Stimulated activated CD4-positive, alpha-beta T cell treated with anti-CD3 and anti-CD28 coated beads, Interleukin-12 subunit alpha, Interleukin-12 subunit beta, amount 100 ng/mL, for 24 hours (primary cell): ENCODE results near the gene PKNOX2.

ENCODE experiments used
- DNase-seq, 2 experiments: peaks; one replicate each; pipeline ENCODE4 v3.0.0-alpha.2; 2020; ENCODE audit warnings: low read depth in 2 of 2

PKNOX2 gene

DNA sequence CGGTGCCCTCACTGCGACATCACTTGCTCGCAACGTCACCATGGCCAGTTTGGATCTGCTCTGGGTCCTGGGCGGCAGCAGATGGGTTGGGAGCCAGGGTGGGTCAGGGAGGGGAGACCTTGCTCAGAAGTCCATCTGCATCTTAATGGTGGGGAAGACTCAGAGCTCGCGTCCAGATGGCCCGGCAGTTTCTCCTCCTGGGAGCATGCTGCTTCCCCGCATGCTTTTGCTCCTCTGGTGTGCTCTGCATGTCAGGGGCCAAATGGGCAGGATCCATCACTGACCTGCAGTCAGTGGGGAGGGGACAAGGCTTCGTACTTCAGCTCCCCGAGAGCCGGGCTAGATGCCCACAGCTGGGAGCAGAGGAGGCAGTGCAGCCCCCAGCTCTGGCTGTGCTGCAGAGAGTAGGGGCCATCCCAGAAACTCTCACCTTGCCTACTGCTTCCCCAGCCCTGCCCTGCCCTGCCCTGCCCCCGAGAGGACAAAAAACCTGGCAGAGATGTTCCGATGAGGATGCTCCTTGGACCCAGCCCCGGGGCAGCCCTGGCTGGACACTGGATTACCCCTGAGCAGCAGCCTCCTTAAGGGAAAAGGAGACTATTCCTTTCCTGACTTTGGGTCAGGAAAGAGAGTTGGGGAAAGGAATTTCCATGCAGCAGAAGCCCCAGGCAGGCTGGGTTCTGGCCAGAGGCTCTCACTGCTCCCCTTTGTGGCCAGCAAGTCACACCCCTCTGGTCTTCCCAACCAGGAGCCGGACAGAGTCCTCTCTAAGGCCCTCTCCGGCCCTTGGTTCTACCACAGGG is 149.9 kb downstream of the PKNOX2 start:
- no peak for DNase-seq

DNA sequence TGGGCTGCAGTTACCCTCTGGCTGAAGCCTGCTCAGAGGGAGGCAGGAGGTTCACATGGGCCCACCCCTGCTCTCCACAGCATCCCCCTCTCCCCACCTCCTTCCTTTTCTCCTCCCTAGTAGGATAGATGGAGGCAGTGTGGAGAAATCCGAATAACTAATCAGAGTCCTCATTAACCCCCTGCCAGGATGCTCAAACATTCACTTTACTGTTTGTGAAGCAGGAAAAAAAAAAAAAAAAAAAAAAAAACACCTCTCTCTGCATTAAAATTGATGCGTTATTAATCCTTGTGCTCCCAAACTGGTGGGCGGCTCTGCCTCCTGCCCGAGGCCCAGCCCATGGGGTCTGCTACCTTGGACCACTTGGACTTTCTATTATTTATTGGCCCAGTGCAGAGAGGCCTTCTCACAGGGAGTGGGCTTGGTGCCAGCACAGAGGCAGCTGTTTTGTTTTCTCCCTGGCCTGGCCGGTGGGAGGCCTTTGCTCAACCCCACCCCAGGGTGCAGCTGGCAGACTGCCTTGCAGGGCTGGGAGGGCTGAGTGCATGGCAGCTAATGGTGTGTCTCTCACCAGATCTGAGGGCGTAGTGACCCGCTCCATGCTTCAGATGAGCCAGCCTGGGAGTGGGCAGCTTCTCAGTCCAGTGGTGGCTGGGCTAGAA is 150.7 kb downstream of the PKNOX2 start:
- no peak for DNase-seq

DNA sequence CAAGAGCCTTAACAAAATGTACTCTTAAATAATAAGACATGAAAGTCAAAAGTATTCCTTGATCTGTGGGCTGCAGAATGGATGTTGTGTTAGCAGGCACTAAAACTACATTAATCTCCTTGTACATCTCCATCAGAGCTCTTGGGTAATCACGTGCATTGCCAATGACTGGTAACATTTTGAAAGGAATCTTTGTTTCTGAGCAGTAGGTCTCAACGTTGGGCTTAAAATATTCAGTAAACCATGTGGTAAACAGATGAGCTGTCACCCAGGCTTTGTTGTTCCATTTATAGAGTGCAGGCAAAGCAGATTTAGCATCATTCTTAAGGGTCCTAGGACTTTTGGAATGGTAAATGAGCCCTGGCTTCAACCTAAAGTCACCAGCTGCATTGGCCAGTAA is 152.9 kb downstream of the PKNOX2 start:
- DNase-seq: no peak

DNA sequence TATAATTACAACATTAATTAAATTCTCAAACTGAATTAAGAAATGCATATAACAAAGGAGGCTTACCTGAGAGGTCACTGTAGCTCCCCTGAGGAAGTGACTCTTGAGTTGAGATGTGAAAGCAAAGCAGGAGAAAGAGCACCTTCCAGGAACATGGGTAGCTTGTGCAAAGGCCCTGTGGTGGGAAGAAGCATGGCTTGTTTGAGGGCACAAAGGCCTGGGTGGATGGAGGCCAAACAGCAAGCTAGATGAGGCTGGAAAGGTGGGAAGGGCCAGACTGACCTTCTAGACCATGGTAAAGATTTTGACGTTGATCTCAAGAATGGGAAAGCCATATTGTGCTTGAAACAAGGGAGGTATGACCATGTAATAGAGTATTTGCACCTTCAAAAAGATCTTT is 155.1 kb downstream of the PKNOX2 start:
- no peak for DNase-seq

DNA sequence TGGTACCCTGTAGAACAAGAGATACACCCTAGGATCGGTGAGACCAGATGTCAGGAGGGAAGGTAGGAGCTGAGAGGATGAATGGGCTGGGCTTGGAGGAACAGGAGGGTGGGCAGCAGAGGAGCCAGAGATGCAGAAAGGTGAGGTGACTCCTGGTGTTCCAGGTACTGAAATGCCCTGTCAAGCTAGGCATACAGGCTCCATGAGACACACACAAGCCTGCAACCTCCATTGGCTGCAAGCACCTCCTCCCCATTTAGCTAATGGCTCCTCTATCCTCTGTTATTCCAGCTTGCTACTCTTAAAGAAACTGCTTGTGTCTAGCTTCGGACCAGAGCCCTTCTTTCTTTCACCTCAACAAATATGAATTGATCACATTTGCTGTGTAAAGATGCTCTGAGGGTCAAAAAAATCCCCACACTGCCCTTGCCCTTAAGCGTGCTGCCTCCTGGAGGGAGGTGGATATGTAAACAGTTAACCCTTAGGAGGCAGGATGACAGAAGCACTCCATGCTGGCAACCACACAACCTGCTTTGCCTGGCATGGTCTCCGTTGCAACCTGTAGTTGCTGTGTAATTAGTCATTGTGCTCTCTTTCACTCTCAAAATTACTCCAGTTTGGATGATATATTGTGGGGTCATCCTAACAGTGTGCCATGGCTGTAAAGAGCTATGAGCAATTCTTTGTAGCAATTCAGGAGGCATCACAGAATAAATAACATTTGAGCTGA is 156.0 kb downstream of the PKNOX2 start:
- DNase-seq: no peak

DNA sequence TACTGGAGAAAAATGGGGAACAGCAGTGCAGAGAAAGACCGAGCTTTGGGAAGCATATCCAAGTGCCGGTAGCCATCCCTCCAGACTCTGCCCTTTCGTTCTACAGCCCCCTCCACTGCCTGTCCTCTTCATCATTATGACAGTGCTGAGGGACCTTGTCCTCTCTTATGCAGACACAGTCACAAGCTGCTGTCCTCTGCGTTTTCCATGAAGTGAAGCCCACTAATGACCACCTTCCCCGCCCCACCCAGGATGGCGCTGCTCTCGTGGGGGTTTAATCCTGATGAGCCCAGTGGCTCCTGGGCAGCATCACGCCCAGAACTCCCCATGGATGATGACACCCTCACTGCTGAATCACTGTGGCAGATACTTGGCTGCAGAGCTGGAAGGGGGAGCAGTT is 157.7 kb downstream of the PKNOX2 start:
- DNase-seq: no peak

DNA sequence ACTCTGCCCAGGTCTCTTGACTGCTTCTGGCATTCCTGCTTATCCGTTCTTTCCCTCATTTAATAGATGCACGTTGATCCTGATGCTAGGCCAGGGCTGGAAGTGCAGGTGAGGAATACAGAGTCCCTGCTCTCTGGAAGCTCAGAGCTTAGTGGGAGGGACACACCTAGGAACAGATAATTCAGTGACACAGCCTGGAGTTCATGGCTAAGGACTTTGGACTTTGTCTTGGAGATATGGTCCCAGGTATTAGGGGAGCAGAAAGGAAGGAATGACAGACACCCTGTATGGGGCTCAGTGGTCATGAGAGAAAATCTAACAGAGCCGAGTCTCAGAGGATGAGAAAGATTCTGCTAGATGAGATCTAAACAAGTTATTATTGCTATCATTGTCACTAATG is 160.6 kb downstream of the PKNOX2 start:
- no peak for DNase-seq

DNA sequence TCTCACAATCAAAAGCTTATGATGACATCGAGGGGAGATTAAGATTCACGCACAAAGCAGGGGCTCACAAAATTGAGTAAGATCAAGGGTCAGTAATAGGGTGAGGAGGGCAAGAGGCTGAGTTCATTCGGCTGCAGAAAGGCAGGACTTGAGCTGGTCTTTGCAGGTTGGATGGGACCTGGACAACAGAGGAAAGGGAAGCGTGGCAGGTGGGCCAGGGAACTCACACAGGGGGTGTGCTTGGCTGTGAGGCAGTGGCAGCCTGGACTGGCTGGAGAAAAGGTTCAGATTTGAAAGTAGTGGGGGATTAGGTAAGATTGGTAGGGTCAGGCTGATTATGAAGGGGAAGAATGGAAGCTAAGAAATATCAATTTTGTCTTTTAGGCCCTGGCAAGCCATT is 161.6 kb downstream of the PKNOX2 start:
- DNase-seq: no peak

DNA sequence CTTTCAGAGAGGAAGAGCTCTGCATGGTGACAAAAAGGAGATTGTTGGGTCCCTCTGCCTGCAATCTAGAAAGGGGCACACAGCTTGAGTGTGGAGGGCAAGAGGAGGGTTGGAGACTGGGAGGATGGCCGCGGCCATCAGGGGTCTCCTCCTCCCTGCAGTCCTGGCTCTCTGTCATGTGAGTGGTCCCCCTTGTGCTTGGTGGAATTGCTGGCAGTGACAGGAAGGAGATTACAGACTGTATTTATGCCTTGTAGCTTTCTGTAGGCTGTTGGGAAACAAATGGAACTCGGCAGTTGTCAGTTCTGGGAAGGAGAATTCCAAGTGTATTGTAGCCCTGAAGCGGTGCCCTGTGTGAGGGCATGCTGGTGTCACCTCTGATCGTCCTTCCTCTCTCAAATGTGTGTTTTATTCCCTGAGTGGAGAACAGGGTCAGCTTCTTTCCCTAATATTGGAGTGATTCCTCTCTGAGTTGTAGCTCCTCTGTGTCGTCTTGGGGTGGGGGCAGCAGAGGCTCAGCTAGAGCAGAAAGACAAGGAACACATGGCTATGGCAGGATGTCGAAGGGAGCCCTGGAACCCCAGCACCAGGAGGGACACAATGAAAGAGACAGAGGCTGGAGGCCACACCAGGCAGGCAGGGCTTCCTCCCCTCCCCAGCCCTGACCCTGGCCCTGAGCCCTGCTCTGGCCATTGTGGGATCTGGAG is 163.1 kb downstream of the PKNOX2 start:
- no peak for DNase-seq

DNA sequence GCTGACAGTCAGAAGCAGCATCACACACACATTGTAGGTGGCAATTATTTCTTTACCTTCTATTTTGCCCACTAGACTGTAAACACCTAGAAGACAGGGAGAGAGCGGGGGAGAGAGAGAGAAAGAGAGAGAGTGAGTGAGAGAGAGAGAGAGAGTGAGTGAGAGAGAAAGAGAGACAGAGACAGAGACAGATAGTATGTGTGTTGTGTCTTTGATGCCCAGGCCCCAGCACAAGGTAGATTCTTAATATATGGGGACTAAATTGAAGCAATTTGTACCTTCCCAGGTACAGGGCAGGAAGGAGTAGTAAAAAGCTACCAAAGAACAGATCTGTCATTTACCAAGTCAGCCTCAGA is 163.7 kb downstream of the PKNOX2 start:
- DNase-seq: no peak

DNA sequence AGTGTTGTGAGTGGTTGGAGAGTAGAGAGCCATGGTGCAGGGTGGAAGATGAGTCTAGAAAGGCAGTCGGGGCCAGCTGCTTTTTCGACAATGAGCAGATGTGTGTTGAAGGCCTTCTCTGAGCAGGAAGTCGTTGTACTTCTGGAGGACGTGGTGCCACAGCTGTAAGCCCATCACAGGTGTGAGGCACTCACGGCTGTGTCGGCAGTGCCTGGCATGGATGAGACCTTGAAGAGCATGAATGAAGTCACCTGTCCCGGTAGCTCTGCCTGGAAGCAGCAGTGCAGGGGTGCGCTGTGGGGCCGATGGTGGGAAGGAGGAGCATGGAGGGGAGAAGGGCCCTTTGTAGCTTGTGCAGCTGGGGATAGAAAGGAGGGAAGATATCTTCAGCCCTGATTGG is 165.2 kb downstream of the PKNOX2 start:
- no peak for DNase-seq

DNA sequence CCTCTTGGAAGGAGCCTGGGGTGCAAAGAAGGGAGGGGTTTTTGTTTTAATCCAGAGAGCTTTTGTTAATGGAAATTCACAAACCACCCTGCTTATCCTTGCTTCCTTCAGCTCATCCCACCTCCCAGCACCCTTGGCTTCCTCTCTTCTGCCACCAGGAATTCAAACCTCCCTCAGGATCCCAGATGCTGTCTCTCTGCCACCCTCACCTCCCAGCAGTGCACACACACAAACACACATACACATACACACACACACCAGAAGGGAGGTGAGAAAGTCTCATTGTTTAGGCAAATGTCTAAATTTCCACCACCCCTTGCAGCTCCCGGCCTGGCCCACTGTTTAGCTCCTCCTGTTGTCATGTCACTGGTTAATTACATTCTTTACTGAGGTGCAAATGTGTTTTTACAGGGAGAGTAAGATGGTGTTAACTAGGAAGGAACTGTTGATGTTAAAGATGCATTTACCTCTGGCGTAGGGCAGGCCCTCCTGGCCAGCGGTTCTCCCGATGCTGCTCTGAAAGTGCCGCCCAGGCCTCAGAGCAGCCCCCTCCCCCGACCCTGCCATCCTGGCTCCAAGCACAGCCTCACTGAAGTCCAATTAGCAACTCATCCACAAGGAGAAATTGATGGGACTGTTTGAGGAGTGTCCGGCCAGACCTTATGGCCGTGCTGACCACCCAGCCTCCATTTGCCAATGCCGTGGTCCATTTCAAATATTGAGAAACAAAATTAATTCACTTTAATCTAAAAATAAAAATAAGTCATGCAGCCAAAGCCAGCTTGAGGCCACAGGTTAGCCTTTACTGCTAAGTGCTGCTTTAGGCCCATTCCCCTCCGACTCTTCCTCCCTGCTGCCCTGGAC is 166.1 kb downstream of the PKNOX2 start:
- DNase-seq: no peak

DNA sequence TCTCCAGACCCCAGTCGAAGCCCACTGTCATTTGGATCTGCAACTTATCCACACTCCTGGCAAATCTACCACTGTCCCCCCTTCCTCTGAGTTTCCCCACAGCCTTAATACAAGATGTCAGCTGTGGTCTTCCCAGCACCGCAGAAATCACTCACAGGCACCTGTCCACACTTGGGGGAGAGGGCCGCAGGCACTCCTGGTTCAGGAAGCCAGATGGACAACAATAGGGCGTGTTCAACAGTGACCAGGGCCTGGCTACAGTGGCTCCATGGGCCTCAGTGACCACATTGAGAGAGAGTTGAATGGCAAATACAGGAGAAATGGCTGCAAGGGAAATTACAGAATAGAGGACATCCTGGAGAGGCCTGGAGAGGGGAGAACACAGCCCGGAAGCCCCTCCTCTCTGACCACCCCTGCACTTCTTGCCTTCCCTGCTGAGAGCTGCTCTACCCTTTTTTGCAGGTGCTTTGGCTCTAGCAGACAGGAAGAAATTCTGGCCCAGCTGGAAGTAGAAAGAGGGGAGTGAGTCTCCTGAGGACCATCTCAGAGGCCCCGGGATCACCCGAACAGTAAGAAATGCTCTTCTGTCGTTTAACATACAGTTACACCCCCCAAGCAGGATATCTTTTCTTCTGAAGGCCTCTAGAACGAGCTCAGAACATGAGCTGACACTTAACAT is 166.9 kb downstream of the PKNOX2 start:
- no peak for DNase-seq

DNA sequence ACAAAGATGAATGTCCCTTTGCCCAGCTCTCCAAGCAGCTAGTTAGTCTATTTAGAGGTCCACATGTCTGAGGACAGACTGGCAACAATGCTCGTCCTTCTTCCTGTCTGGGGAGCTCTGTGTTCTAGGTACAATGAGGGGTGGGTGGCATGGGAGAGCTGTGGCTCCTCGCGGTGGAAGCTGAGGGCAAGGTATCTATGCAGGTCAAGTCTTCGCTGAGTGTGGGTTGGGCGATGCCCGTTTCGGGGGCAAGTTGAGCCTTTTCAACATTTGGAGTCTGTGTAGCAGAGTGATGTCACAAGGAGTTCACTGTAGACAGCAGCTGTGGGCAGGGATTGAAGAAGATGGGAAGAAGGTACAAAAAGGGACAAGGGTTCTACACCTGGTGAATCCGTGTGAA is 168.3 kb downstream of the PKNOX2 start:
- DNase-seq: no peak

DNA sequence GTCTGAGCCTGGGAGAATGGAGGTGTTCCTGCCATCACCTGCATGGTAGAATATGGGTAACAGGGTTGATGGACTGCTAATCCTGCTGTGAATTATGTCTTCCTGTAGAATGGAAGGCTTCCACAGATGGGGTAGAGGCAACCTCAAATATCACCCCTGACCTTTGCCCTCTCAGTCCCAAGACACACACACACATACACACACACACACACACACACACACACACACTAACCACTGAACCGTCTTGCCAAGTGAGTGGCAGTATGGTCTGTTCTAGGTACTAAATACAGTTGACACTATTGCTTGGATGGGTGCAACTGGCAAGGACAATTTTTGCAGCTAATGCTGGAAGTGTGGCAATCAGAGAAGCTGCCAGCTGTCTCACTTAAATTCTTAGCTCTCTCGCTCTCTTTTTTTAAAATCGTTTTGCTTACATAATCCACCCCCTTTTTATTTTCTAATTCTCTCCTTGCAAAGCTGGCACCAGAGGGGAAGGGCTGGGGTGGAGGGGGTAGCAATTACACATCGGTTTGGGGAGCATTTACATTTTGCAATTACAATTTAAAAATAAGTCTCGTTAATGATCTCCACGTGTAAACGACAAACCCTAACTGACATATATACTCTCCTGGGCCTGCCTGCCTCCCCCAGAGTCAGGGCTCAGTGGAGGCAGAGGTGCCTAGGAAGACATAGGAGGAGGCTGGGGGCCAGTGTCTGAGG is 169.0 kb downstream of the PKNOX2 start:
- DNase-seq: no peak

DNA sequence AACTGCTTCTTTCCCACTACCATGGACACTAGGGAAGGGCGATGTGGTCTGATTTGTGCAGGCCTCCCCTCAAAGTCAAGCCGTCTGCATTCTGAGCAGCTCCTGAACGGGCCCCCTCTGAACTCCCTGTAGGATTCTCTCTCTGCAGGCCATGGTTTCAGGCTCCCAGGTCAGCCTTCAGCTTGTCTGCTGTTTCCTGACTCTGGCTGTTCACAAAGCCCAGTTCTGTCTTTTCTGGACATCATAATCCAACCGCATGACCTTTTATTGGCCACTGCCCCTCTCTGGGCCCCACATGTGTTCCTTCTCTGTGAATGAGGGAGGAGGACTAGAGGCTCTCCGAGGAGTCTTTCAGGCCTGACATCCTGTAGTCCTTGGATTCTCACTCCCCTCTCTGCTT is 170.6 kb downstream of the PKNOX2 start:
- no peak for DNase-seq

DNA sequence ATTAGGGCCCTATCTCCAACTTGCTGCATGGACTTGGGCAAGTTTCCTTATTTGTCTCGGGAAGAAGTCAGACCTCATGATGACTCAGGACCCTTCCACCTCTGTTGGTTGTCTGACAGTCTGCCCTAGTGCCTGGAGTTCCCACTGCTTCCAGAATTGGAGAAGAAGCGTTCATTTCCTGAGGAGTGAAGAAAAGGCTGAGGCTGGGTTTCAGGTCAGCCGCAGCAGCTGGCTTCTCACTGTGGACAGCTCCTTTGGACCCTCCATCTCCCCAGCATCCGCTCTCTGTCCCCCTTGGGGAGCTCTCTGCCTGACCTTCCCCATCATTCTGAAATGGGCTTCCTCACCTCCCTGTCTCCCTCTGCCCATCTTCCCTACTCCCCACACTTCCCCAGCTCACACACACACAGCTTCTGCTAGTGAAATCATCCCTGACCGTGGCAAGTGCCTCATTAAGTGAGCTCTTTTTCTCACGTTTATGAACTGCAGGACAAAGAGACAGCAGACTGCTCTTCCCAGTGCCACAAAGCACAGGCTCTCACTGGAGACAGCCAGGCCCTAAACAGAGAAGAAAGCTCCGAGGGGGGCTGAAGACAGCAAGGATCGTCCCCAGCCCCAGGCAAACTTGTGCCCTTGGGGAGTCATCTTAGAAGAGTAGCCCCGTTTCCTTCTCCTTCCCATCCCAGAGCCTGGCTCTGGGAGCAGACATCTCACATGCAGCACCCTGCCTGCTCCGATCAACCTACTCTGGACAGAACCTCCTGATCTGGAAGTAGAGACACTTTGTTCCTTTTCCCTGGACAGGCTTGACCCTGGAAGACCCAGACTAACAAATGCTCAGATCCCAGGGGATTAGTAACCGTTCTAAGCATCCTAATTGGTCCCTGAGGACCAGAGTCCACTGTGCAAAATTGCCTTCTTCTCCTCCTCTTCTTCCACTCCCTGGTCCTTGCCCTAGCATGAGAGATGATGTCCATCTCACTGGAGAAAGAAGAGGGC is 173.6 kb downstream of the PKNOX2 start:
- no peak for DNase-seq

DNA sequence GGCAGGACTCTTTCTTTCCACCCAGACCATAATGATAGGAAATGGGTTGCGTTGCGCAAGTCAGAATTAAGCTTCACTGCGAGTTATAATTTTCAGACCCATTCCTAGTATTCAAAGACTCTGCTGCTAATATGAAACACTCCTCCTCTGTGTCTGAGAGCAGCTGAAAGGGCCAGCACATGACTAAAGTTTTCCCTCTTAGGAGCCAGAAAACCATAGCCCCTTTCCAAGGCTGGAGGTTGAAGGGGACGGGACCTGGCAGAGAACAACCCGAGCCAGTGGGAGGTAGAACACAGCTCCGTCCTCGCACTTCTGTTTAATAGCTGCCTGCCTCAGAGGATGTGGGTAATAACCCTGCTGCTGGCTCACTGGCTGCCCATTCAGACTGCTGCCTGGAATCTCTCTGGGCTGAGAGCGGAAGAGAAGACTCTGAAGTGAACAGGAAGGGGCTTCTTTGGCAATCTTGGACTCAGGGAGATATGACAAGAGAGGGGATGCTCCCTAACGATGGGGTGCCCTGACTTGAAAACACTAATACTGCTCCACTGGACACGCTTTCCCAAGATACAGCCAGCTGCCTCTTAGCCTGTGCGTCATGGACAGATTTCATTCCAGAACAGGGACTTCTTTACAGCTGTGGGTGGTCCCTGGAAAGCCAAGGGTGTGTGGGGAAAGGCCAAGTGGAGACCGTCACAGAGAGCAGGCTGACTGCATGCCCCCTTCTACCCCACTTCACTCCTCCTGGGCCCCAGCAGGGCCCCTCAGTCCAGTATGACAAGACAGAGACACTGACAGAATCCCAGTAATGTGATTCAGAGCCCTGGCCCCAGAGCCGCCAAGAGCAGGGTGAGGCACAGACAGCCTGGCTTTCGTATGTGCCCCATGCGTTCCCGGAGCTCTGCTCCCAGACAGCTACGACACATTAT is 174.6 kb downstream of the PKNOX2 start:
- DNase-seq: no peak
